Measurements from ENCODE around the gene SDR42E2.

- no peak for TF ChIP-seq NFIC (IDR thresholded peaks at IDR 0.05; ENCODE audit: low read depth, low read length)
- TF ChIP-seq CTCF (IDR thresholded peaks at IDR 0.05 in 2 of 3, conservative IDR thresholded peaks at IDR 0.05 in 1 of 3; ENCODE audit: control insufficient read depth in 2 of 3, extremely low read depth in 1 of 3, insufficient read depth in 1 of 3, low read depth in 3 of 3, low read length in 3 of 3) = no peak
- TF ChIP-seq CEBPZ (IDR thresholded peaks at IDR 0.05; ENCODE audit: low read depth, low read length) = no peak
- no peak for TF ChIP-seq GABPA (IDR thresholded peaks at IDR 0.05; ENCODE audit: low read depth)
These were observed 30.2 kb downstream of the SDR42E2 start for GRCh38 chr16:22192261-22193062.

Measured in GM12878 (cell line).